SU-DHL-6 (cell line): ENCODE measurements around the gene RBFOX2.

Experiments
- CTCF ChIP-seq: fragments of 200-600 bp; sonication (generic); IDR thresholded peaks from one replicate; pipeline ENCODE4 v1.5.1; 2017; ENCODE audit warnings: antibody characterized with exemption, mild to moderate bottlenecking, low read length, moderate library complexity; ENCODE audit not compliant: insufficient read depth, poor library complexity, severe bottlenecking
- EZH2phosphoT487 ChIP-seq: fragments of 200-600 bp; sonication (generic), shearing (Covaris generic); conservative IDR thresholded peaks from 2 replicates; pipeline ENCODE4 v1.6.1; 2018; ENCODE audit warnings: mild to moderate bottlenecking, antibody characterized with exemption, low read length, moderate library complexity, mixed read lengths

- TF ChIP-seq CTCF (no peak), EZH2phosphoT487 (no peak)
These were observed 124.9 kb downstream of the RBFOX2 start for GRCh38 chr22:35903571-35904335.
